PFSK-1 (cell line): ENCODE measurements around the gene RNF220.

Source experiments
- FOXP2 ChIP-seq: optimal IDR thresholded peaks from 2 replicates; pipeline ENCODE3; 2011; ENCODE audit warnings: borderline replicate concordance, control low read depth, inconsistent platforms; ENCODE audit not compliant: insufficient read depth; ENCODE audit errors: extremely low read length, extremely low read depth
- POLR2AphosphoS5 ChIP-seq: IDR thresholded peaks from 2 replicates; pipeline ENCODE4 v1.6.1; 2012; ENCODE audit warnings: low read depth, mild to moderate bottlenecking, control low read depth, low read length, moderate library complexity
- SIN3A ChIP-seq: IDR thresholded peaks from 2 replicates; pipeline ENCODE4 v1.6.1; 2012; ENCODE audit warnings: mild to moderate bottlenecking, low read length, moderate library complexity, borderline replicate concordance; ENCODE audit not compliant: insufficient read depth
- TAF1 ChIP-seq: IDR thresholded peaks from 2 replicates; pipeline ENCODE4 v1.6.1; 2012; ENCODE audit warnings: low read length, control low read depth, borderline replicate concordance; ENCODE audit not compliant: insufficient read depth
- TF ChIP-seq, protein P1 (sequence below), 2 experiments: IDR thresholded peaks; 2 replicates each; pipeline versions ENCODE4 v1.6.1 to v1.8.0; 2011 to 2012; ENCODE audit warnings: low read depth in 2 of 2, low read length in 2 of 2, control low read depth in 1 of 2, inconsistent platforms in 1 of 2, mild to moderate bottlenecking in 1 of 2, moderate library complexity in 1 of 2; ENCODE audit not compliant: insufficient read depth in 1 of 2

The RNF220 gene

GRCh38 chr1:44655609-44656008 is 250.6 kb downstream of the RNF220 start:
- TF ChIP-seq POLR2AphosphoS5, result no peak
- TF ChIP-seq TAF1, result no peak
- no peak for TF ChIP-seq SIN3A
- no peak for TF ChIP-seq FOXP2
- TF ChIP-seq, protein P1, sequence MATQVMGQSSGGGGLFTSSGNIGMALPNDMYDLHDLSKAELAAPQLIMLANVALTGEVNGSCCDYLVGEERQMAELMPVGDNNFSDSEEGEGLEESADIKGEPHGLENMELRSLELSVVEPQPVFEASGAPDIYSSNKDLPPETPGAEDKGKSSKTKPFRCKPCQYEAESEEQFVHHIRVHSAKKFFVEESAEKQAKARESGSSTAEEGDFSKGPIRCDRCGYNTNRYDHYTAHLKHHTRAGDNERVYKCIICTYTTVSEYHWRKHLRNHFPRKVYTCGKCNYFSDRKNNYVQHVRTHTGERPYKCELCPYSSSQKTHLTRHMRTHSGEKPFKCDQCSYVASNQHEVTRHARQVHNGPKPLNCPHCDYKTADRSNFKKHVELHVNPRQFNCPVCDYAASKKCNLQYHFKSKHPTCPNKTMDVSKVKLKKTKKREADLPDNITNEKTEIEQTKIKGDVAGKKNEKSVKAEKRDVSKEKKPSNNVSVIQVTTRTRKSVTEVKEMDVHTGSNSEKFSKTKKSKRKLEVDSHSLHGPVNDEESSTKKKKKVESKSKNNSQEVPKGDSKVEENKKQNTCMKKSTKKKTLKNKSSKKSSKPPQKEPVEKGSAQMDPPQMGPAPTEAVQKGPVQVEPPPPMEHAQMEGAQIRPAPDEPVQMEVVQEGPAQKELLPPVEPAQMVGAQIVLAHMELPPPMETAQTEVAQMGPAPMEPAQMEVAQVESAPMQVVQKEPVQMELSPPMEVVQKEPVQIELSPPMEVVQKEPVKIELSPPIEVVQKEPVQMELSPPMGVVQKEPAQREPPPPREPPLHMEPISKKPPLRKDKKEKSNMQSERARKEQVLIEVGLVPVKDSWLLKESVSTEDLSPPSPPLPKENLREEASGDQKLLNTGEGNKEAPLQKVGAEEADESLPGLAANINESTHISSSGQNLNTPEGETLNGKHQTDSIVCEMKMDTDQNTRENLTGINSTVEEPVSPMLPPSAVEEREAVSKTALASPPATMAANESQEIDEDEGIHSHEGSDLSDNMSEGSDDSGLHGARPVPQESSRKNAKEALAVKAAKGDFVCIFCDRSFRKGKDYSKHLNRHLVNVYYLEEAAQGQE (IDR thresholded peaks at IDR 0.05; ENCODE audit: insufficient read depth in 1 of 2, low read depth in 2 of 2, low read length in 2 of 2), result no peak

GRCh38 chr1:44659566-44659965 is 254.5 kb downstream of the RNF220 start:
- TF ChIP-seq FOXP2, result no peak
- no peak for TF ChIP-seq POLR2AphosphoS5
- no peak for TF ChIP-seq TAF1
- TF ChIP-seq, protein P1 (IDR thresholded peaks at IDR 0.05; ENCODE audit: insufficient read depth in 1 of 2, low read depth in 2 of 2, low read length in 2 of 2), result no peak
- TF ChIP-seq SIN3A, result no peak

DNA sequence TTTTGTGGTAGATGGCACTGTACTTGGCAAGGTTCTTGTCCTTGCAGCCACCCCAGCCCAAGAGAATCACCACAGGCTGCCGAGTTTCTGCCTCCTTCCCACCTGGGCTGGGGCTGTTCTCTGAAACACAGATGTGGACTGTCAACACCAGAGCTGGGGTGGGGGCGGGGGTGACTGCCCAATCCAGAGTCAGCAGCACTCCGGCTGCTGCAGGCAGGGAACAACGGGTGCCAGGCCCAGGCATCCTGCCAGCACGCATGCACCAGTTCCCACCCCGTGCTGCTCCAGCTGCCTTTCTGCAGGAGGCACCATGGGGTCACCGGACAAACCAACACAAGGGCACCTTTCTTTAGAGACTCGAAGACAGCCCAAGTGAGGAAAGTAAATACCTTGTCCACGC is 255.1 kb downstream of the RNF220 start:
- TF ChIP-seq FOXP2 (no peak), TAF1 (no peak), POLR2AphosphoS5 (no peak), SIN3A (no peak)
- TF ChIP-seq, protein P1 (IDR thresholded peaks at IDR 0.05; ENCODE audit: insufficient read depth in 1 of 2, low read depth in 2 of 2, low read length in 2 of 2), result no peak

- TF ChIP-seq, protein P1 (IDR thresholded peaks at IDR 0.05; ENCODE audit: insufficient read depth in 1 of 2, low read depth in 2 of 2, low read length in 2 of 2), result no peak
- TF ChIP-seq TAF1 (no peak), SIN3A (no peak), POLR2AphosphoS5 (no peak), FOXP2 (no peak)
Measured at GRCh38 chr1:44661781-44662682, 257.0 kb downstream of the RNF220 start.
